Activated T-cell treated with anti-CD3 and anti-CD28 coated beads, Interleukin-2, amount 50 U/mL, for 1 hour (primary cell): ENCODE measurements around the gene PSMA1.
"Not testable (repeated sequence)": the region's sequence is repeated elsewhere in the genome, so short reads cannot be mapped to it uniquely, and the experiment has no call there.

Experiments used
- DNase-seq: peaks from one replicate; pipeline ENCODE4 v3.0.0-alpha.2; 2020

Gene PSMA1

DNA sequence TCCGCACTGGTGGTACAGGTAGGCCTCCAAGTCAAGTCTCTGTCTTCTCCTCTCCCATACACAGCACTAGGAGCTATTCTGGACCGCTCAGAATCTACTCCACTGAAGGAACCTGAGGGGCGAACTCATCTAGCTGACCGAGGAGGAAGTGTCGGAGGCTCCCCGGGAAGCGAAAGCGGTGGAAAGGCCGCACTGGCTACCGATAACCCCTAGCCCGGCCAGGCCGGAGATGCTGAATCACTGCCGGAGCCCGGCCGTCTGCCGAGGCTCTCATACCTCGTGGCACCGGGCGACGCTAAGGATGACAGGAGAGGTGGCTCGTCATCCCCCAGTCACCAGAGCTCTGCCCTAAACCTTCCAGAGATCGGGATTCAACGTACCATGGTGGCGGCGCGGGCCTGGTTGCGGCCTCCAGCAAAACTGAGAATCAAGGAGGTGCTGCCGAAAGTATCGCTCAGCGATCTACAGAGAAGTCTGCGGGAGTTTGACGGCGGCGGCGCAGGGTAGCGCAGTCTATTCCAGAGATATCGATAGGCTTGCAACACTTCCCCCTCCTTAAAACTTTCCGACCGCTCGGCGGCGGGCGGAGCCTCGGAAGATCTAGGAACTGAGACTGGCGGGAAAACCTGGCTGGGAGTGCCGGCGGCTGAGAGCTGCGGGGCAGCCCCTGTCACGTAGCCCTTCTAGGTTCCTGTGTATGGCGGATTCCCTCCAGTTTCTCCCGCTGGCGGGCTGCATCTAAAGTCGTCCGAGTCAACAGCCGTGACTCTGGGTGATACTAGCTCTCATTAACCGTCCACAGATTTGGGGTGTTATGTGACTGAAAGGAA lies at the start of gene PSMA1:
Gene PSMA1, minus strand, starts transcription at position 470 of the 830 bp plus-strand sequence. Its CDS starts 87 bp downstream, at position 383.
- DNase-seq = peak; percentile 91

DNA sequence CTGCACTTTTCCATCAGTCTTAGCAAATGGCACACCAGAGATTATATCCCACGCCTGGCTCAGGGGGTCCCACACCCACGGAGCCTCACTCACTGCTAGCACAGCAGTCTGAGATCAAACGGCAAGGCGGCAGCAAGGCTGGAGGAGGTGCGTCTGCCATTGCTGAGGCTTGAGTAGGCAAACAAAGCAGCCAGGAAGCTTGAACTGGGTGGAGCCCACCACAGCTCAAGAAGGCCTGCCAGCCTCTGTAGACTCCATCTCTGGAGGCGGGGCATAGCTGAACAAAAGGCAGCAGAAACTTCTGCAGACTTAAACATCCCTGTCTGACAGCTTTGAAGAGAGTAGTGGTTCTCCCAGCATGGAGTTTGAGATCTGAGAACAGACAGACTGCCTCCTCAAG lies 49.3 kb upstream of the PSMA1 start:
- peak; percentile 41 for DNase-seq

DNA sequence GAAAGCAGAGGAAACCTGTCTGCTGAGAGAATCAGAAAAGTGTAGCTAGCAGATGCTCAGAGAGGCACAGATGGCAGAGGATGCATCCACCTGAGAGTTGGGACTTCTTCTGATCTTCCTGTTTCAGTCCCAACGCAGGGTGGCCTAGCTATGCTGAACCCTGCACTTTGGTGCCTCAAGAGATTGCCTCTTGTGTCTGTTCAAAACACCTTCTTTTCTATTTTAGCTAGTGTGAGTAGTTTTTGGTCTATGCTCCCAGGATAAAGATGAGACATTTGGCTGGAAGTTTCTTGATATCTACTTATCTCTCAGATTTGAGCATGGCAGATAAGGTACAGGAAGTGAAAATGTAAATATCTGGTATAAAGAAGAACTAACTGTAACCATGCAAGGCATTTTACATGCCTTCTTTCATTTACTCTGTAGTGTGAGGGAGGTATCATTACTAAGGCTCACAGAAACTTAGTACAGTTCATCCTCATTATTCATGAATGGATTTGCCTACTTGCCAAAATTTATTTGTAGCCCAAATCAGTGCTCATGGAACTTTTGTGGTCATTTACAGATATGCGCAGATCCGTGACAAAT lies 47.0 kb upstream of the PSMA1 start:
- no peak for DNase-seq

DNA sequence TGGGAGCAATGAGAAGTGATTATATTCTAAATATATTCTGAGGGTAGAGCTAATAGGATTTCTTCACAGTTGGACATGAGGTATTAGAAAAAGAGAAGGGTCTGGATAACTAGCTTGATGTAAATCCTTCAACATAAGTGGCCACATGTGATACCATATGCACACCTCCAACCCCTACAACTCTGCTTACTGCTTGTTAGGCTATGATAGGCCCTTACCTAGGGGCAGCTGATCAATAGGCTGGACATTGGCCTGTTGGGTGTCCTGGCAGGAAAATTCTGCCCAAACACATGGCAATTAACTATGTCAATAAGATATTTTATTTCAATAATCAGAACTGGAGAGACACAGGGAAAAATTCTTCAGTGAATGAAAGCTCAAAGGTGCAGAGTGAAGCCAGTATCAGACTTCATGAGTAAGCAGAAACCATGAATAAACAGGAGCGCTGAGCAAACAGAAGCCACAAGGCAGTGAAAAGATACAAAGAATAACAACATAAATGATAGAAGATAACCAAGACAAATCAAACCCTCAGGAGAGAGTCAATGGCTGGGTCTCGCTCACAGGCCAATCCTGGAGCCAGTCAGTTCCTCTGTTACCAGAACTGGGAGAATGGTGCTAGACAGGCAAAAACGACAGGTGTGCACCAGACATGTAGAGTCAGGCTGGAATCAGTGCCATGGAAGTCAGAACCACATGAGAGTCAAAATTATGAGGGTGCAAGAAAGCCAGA lies 46.3 kb upstream of the PSMA1 start:
- no peak for DNase-seq

DNA sequence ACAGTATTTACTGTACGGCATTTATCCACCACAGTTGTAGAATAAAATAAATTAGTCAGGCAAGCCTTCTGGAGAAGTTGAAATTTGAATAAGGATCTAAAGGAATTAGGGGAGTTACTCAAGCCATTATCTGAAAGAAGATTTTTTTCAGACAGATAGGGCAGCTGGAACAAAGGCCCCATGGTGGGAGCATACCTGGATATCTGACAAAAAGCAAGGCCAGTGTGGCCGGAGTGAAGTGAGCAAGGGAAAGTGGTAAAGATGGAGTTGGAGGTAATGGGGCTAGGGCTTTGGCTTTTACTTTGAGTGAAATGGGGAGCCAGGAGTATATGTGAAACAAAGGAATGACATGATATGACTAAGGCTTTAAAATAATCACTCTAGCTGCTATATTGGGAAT lies 45.7 kb upstream of the PSMA1 start:
- DNase-seq = no peak

DNA sequence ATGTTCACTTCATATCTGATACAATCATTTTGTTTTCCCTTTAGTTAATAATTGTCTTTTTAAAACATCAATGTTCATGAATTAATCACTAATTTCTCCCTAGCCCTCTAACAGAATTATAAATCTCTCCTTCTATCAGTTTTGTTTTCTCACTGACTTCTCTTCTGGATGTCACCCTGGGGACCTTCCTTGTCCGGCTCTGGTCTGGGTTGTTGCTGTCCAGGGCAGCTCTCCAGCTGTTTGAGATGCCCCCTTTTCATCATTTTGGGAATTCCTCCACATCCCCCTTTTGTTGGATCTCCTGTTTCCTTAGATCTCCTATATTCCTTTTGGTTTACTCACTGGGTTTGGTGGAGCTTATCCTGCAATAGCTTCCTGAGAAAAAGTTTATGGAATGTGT lies 35.6 kb upstream of the PSMA1 start:
- no peak for DNase-seq

DNA sequence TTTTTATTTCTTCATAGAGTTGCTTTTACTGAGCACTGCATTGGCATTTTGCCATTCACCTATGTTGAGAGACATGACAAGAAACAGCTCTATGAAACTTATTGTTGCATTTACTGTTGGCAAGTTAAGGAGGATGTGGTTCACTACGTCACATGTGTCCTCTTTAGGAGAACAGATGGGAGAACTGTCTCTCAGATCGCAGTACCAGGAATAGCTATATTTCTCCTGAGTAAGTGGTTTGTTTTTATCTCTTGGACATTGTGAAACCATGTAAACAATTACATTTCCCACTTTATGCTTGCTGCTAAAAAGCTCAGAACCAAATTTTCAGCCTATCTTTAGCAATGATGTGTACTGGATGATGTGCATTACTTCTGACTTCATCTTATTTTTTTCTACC lies 34.8 kb upstream of the PSMA1 start:
- no peak for DNase-seq

DNA sequence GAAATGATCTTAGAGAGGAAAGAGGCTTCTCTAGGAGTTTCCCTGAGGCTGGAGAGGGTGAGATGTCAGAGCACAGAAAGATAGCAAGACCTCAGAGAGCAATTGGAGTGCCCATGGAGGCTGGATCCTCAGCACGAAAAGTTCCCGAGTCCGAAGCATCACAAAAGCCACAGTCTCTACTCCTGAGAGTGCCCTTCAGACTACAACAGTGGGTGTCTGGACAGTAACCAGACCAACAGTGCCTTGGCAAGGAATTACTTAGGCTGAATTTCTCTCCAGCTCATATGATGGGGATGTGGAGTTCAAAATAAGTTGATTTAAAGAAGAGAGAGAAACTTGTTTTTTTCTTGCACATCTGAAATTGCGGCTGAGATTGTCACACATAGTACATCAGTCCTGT lies 31.9 kb upstream of the PSMA1 start:
- no peak for DNase-seq

DNA sequence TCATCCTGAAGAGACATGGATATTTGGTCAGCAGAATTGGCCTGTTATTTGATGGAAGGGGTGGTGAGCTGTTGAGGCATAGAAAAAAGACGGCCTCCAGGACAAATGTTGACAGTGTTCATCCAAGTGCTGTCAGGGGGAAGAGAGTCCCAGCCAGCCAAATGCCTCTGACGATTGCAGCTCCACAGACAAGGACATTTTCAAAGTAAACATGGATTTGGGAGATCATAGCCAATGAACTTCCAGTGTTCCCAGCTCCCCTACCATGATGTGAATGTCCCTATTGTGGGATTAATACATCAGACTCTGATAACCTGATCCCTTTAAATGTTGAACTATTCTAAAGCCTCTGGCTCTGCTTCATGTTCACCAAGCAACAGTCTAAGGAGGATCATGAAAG lies 31.2 kb upstream of the PSMA1 start:
- DNase-seq = no peak

DNA sequence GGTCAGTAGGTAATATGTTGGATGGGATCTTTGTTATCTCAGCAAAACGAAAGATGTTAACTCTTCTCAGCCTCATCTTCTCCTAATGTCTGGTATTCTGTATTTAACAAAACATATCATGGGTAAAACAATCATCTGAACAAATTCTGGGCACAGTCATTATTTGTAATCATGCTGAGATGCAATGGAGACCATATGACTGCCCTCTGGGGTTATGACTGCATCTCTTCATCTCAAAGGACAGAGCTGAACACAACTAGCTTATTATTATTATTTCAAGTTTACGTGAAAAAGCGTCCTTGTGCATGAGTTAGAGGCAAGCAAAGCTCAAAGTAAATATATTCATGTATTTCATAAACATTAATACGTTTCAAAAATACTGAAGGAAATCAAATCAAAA lies 29.7 kb upstream of the PSMA1 start:
- DNase-seq = no peak

DNA sequence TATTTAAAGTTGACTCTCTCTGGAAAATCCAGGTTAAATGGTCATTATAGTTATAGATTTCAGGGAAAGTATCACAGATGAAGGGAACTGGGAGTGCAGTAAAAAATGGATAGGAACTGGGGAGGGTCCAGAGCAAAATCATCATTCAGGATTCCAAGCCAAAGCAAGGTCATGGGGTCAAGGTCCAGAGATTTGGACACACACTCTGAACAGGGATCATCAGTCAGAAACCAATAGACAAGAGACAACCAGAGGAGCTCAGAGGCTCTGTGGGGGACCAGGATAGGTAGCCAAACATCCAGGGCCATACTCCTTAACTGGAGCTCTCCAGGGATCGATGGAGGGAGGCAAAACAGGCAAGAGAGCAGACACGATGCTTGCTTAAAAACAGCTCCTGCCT lies 27.3 kb upstream of the PSMA1 start:
- no peak for DNase-seq

DNA sequence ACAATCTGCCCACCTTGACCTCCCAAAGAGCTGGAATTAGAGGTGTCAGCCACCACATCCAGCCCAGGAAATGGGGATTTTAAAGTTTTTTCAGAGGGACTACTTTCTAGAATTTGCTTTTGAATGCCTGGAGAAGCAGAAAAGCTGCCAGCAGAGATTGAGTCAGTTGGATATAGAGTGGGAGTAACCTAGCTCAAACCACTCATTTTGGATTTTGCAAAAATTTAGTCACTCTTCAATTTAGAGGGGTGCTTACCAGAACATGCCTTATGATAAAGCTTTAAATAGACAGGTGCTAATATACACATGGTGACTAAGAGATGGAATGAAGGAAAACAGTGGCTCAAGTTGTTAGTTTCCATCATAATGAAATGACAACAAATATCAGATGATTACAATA lies 26.5 kb upstream of the PSMA1 start:
- no peak for DNase-seq

DNA sequence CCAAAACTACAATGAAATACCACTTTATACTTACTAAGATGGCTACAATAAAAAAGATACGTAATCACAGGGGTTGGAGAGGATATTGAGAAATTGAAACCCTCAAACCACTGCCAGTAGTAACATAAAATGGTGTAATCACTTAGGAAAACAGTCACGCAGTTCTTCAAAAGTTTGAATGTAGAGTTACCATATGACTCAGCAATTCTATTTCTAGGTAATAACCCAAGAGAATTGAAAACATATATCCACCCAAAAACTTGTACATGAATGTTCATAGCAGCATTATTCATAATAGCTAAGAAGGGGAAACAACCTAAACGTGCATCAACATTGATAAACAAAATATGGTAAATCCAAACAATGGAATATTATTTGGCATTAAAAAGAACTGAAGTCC lies 24.4 kb upstream of the PSMA1 start:
- DNase-seq = no peak

DNA sequence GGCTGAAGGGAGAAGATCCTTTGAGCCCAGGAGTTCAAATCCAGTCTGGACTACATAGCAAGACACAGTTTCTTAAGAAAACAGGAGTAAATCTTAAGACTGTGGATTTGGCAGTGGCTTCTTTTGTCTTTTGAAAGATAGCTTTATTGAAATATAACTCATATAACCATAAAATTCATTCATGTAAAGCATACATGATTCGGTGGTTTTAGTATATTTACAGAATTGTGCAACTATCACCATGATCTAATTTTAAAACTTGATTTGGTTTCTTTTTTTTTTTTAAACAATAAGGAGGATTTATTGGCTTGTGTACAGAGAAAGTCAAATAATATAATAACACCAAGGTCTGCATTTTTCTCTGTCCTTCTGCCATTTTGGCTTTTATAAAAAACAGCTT lies 23.1 kb upstream of the PSMA1 start:
- DNase-seq = no peak

DNA sequence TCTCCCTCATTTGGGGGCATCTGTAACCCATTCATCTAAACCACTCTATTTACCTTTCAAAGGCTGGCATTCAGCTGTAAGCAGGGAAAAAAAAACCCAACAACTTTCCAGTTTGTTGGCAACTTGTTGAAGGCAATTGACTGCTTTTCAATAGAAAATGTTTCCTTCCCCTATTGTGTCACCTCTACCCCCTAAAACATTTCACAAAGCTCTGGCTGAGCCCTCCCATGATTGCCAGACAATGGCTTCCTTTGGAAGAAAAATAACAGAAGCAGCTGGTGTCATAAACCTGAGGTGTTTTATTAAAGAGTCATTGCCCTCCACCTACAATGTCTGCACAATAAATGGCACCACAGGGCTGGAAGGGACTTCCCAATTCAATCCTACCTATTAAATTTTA lies 22.1 kb upstream of the PSMA1 start:
- no peak for DNase-seq

DNA sequence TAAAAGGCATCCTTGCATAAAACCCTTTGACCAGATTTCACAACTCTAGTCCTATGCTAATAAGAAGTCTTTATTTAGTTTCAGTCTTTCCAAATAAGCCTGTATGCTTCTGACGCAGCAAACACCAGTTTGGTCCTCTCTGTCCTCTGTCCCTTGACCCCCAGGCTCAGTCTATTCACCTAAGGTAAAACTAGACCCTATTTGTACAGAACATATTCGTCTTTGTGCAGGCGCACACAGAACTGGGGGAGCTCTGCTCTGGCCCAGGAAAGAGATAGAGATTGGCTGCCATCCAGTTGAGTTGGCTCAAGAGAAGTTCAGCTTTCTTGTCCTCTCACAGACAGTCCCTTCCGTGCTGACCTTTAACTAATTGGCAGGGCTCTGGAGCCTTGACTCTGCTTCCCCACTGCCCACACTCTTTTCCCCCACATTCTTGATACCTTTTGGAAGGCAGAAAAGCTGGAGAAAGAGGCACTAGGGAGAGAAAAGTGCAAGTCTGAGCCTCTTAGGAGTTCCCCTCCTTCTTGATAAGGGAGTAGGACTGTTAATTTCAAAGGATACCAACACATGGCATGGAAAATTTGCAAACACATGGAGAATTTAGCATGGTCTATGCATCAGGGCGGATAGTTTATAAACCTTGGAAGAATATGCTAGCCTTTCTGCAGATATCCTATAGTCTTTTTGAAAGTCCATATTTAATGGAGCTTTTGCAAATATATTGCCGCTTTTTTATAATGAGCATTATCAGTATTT lies 21.2 kb upstream of the PSMA1 start:
- no peak for DNase-seq

DNA sequence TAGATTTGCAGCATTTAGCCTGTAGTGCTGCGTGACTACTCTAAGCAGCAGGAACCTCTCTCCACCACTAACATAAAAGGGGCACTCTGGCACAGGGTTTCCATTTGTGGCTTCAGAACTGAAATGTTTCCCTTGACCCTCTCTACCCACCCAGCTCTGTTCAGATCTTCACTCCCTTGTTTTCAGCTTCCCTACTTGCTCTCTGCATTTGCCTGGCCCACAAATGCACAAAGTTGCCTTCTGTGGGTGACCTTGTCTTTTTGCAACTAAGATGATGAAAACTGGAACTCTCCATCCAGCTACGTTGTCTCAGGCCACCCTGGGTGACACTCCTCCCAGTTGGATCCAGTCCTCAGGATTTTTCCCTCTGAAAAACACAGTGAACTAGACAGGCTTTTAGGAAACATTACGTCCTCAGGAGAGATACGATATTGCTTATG lies 19.8 kb upstream of the PSMA1 start:
- DNase-seq = no peak

DNA sequence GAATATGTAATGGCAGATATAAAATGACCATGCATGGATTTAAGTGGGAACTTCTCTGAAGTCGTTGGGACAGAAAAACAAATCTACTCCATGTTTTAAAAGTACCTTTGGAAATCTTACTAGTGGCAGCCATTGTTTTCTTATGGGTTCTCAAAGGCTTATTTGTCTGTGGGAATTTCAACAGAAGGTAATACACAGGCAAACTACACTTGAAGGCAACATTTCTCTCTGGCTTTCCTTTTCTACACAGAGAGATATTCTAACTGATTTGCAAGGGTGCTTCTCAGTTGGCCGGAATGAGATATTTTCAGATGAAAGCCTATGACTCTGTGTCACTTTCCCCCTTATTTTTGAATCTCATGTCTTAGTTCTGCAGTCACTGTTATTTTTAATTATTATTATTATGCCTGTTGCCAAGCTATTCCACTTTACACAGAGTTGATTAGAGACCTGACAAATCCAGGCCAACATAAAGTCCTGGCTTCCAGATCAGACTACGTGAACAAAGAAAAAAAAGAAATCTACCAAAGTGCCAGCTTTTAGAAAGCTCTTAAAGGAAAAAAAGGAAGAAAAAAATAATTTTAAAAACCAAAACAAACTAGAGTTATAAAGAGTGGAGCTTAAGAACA lies 18.9 kb upstream of the PSMA1 start:
- no peak for DNase-seq

DNA sequence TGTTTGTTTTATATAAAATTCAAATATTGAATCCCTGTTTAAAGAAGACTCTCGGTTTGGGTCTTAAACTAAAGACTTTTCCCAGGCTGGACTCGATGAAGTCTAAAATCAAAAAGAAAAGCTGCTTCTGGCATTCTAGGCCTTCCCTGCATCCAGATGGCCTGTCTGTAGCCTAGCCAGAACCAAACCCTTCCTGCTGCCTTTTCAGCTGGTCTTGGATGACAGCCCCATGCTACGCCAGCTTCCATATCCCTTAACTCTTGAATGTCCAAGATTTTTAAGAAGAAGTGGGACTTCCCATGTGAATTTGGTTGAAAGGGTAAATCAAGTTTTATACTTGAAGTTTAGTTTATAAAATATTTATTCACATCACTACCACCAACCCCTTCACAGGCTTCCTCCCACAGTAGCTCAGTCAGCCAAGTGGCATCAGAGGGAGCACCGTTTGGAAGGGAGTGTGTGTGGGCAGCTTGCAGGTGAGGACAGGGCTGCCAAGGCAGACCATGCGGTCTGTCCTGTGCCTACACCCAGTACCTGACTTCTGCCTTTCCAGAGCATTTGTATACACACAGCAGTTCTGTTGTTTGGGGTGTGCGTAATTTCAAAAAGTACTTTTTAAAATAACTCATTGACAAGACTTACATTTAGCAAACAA lies 18.2 kb upstream of the PSMA1 start:
- no peak for DNase-seq

DNA sequence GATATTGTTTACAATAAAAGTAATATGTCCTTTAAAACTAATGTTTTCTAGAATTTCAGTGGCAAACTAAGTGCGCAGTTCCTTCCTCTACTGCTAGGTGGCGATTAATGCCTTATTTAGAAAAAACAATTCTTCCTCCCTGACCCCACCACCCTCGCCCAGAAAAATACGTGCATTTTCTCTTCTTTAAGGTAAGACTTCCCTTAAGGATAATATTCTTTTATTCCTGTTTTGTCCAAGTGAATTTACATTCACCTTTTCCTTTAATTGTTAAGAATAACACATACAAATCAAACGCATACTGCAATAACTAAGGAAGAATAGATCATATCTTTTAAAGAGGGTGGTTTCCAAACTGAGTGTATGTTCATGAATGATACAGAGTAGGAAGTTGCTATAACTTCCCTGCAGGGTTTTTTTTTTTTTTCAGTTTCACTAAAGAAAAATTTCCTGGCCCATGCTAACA lies 17.0 kb upstream of the PSMA1 start:
- peak; percentile 23 for DNase-seq

DNA sequence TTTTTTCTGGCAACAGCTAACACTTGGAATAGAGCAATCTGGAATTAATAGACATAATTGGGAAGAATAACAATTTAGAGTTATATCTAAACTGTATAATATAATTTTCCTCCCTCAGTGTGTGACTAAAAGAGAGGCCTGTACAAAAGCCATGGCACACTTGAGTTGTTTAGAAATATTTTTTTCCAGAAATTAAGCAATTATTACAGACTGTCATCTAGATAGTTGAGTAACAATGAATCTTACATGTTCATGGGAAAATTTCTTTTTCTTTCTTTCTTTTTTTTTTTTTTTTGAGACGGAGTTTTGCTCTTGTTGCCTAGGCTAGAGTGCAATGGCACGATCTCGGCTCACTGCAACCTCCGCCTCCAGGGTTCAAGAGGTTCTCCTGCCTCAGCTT lies 15.0 kb upstream of the PSMA1 start:
- DNase-seq = not testable (repeated sequence)

DNA sequence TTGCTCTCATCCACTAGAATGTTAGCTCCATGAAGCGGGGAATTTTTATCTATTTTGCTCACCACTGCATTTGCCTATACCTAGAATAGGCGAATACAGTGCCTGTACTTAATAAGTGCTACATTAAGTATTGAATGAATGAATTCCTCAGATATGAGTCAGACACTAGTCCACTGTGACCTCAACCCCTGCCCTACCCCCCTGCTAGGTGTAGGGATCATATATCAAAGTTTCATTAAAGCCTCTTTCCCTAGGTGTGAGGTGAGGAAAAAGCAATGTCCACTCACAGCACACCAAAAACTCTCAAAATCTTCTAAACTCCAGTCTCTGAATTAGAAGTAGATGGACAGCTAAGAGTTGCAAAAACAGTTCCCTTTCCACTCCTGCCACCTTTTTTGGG lies 9.8 kb upstream of the PSMA1 start:
- no peak for DNase-seq
